DOHH2 (cell line): ENCODE results near the gene GPR160.
"Not testable (repeated sequence)": the region's sequence is repeated elsewhere in the genome, so short reads cannot be mapped to it uniquely, and the experiment has no call there.

ENCODE experiments used
- H3F3A ChIP-seq: fragments of 200-600 bp; sonication (generic), shearing (Covaris generic); 2 replicates; pipeline ENCODE4 v1.6.0; 2016; ENCODE audit warnings: antibody characterized with exemption, mild to moderate bottlenecking; ENCODE audit not compliant: control insufficient read depth, insufficient read depth
- H3K27ac ChIP-seq: fragments of 200-600 bp; sonication (generic); 2 replicates; pipeline ENCODE4 v1.5.1; 2014; ENCODE audit warnings: low read depth, mild to moderate bottlenecking, low read length, moderate library complexity
- H3K27me3 ChIP-seq: fragments of 200-600 bp; sonication (generic); 2 replicates; pipeline ENCODE4 v1.6.1; 2014; ENCODE audit warnings: mild to moderate bottlenecking, low read length, mixed read lengths; ENCODE audit not compliant: control insufficient read depth
- H3K36me3 ChIP-seq: fragments of 200-600 bp; sonication (generic); 2 replicates; pipeline ENCODE4 v1.6.1; 2014; ENCODE audit warnings: mild to moderate bottlenecking, low read length, moderate library complexity, mixed read lengths; ENCODE audit not compliant: control insufficient read depth
- H3K4me1 ChIP-seq: fragments of 200-600 bp; sonication (generic); 2 replicates; pipeline ENCODE4 v1.6.1; 2014; ENCODE audit warnings: mild to moderate bottlenecking, low read length, mixed read lengths; ENCODE audit not compliant: control insufficient read depth
- H3K4me2 ChIP-seq: fragments of 200-600 bp; sonication (generic); 2 replicates; pipeline ENCODE4 v1.6.0; 2014; ENCODE audit warnings: mild to moderate bottlenecking, low read length, moderate library complexity
- H3K4me3 ChIP-seq: fragments of 200-600 bp; sonication (generic); 2 replicates; pipeline ENCODE4 v1.5.1; 2014; ENCODE audit warnings: mild to moderate bottlenecking, low read length, mixed read lengths
- H3K79me2 ChIP-seq: fragments of 200-600 bp; sonication (generic); 2 replicates; pipeline ENCODE4 v1.6.1; 2014; ENCODE audit warnings: mild to moderate bottlenecking, low read length, mixed read lengths; ENCODE audit not compliant: control insufficient read depth
- H3K9me2 ChIP-seq: fragments of 200-600 bp; sonication (generic); replicated peaks from 2 replicates; pipeline ENCODE4 v1.6.1; 2014; ENCODE audit warnings: mild to moderate bottlenecking, low read length, mixed read lengths; ENCODE audit not compliant: control insufficient read depth
- H3K9me3 ChIP-seq: fragments of 200-600 bp; sonication (generic); 2 replicates; pipeline ENCODE4 v1.6.1; 2014; ENCODE audit warnings: antibody characterized with exemption, low read length, mixed read lengths; ENCODE audit not compliant: control insufficient read depth, insufficient read depth
- H4K20me1 ChIP-seq: fragments of 200-600 bp; sonication (generic); 2 replicates; pipeline ENCODE4 v1.6.0; 2014; ENCODE audit warnings: low read depth, mild to moderate bottlenecking, antibody characterized with exemption, low read length, moderate library complexity; ENCODE audit not compliant: control insufficient read depth, insufficient read depth
- CTCF ChIP-seq: fragments of 200-600 bp; sonication (generic); IDR thresholded peaks from one replicate; pipeline ENCODE4 v1.5.1; 2014; ENCODE audit warnings: antibody characterized with exemption, mild to moderate bottlenecking, low read depth, low read length; ENCODE audit not compliant: poor library complexity, severe bottlenecking
- EZH2phosphoT487 ChIP-seq: fragments of 200-600 bp; sonication (generic); IDR thresholded peaks from 2 replicates; pipeline ENCODE4 v1.6.1; 2017; ENCODE audit warnings: borderline replicate concordance, mild to moderate bottlenecking, antibody characterized with exemption, low read length, moderate library complexity, mixed read lengths

The GPR160 gene

GRCh38 chr3:170016057-170016456 is 21.7 kb upstream of the GPR160 start:
- Histone ChIP-seq H3K36me3 (no peaks in the 10 kb centered on the region), H3K4me2 (no peak overlapping the region), H3K4me3 (no peak overlapping the region), H3K79me2 (no peaks in the 10 kb centered on the region), H3F3A (0 out of 2 replicates have a peak, but pooled peaks cover 2% of the 10 kb centered on the region), H3K4me1 (no peaks in the 10 kb centered on the region), H3K27ac (no peak overlapping the region), H3K9me2 (no peaks in the 10 kb centered on the region), H3K9me3 (no peaks in the 10 kb centered on the region), H4K20me1 (no peaks in the 10 kb centered on the region), H3K27me3 (no peaks in the 10 kb centered on the region)
- TF ChIP-seq CTCF (no peak), EZH2phosphoT487 (no peak)

GRCh38 chr3:170019306-170019705 is 18.5 kb upstream of the GPR160 start:
- not testable (repeated sequence) for H3K9me3 ChIP-seq, H3K4me1 ChIP-seq, H3K79me2 ChIP-seq, H3K36me3 ChIP-seq, H3K9me2 ChIP-seq, H3K4me3 ChIP-seq, H3F3A ChIP-seq, H3K27me3 ChIP-seq, H3K27ac ChIP-seq, H4K20me1 ChIP-seq, H3K4me2 ChIP-seq

- Histone ChIP-seq H3K4me1 (no peaks in the 10 kb centered on the region), H3K9me2 (no peaks in the 10 kb centered on the region), H3K4me2 (no peak overlapping the region), H3F3A (0 out of 2 replicates have a peak, but pooled peaks cover 2% of the 10 kb centered on the region), H3K27ac (no peak overlapping the region), H3K79me2 (no peaks in the 10 kb centered on the region), H3K36me3 (no peaks in the 10 kb centered on the region), H4K20me1 (no peaks in the 10 kb centered on the region), H3K4me3 (no peak overlapping the region), H3K9me3 (no peaks in the 10 kb centered on the region), H3K27me3 (no peaks in the 10 kb centered on the region)
- TF ChIP-seq CTCF = peak; percentile 48
- no peak for TF ChIP-seq EZH2phosphoT487
Observed at GRCh38 chr3:170021083-170021482, 16.7 kb upstream of the GPR160 start.

GRCh38 chr3:170022336-170022735 is 15.5 kb upstream of the GPR160 start:
- Histone ChIP-seq H3K79me2 (no peaks in the 10 kb centered on the region), H3K4me1 (no peaks in the 10 kb centered on the region), H3K9me3 (no peaks in the 10 kb centered on the region), H3K36me3 (no peaks in the 10 kb centered on the region), H3K9me2 (no peaks in the 10 kb centered on the region), H3F3A (0 out of 2 replicates have a peak, but pooled peaks cover 2% of the 10 kb centered on the region), H3K27me3 (no peaks in the 10 kb centered on the region), H3K4me3 (no peak overlapping the region), H3K27ac (no peak overlapping the region), H3K4me2 (no peak overlapping the region), H4K20me1 (no peaks in the 10 kb centered on the region)
- TF ChIP-seq CTCF = no peak
- no peak for TF ChIP-seq EZH2phosphoT487
